ENCODE data around the gene MPHOSPH10. TPM values are rescaled to one million over a fixed set of nuclear protein-coding genes. Genes with fewer than 3 reads are reported as not detected.

MPHOSPH10 gene
- total RNA-seq, 1 experiment from 2014 or later, result 26.4 TPM

GRCh38 chr2:71143782-71144181 lies 13.3 kb downstream of the MPHOSPH10 start:
- no peaks in the 10 kb centered on the region for H3K9me2 ChIP-seq (replicated peaks; ENCODE audit: low read length)
- H4K20me1 ChIP-seq (ENCODE audit: low read length), result no peaks in the 10 kb centered on the region
- TF ChIP-seq EZH2 (IDR thresholded peaks at IDR 0.05; ENCODE audit: low read length, unreplicated experiment) (no peak), CTCF (conservative IDR thresholded peaks at IDR 0.05; ENCODE audit: low read depth, low read length) (no peak)
- no peak overlapping the region for H3K27ac ChIP-seq (ENCODE audit: low read length)
- no peaks in the 10 kb centered on the region for H3K4me1 ChIP-seq (ENCODE audit: insufficient read depth, low read length)
- H3F3A ChIP-seq (ENCODE audit: low read length, unreplicated experiment), result no peaks in the 10 kb centered on the region
- H3K4me3 ChIP-seq (ENCODE audit: low read length), result no peak overlapping the region
- CTCF ChIA-PET, result no interaction called here
- H3K9ac ChIP-seq (ENCODE audit: low read length), result no peak overlapping the region
- intact Hi-C loops (cut with micrococcal nuclease), result no loop called here
- H3K9me3 ChIP-seq (ENCODE audit: low read length), result no peaks in the 10 kb centered on the region
- no peaks in the 10 kb centered on the region for H3K27me3 ChIP-seq (ENCODE audit: low read length)
- H2AFZ ChIP-seq (ENCODE audit: low read length), result no peak overlapping the region
- POLR2A ChIA-PET (ENCODE audit: unreplicated experiment), result interaction anchor here (0.6 kb wide), 1 partner anchor 1388 kb away, joined by 9 read pairs; no protein-coding TSS in a partner anchor
- ATAC-seq (no peak), DNase-seq (no peak)
- no peaks in the 10 kb centered on the region for H3K79me2 ChIP-seq (ENCODE audit: low read length)
- H3K36me3 ChIP-seq (ENCODE audit: low read depth, low read length), result peaks cover 79% of the 10 kb centered on the region
- BruUV-seq (replicated peaks), result no TSS peak
- H3K4me2 ChIP-seq (ENCODE audit: low read length), result no peak overlapping the region

GRCh38 chr2:71148506-71149063 lies 18.2 kb downstream of the MPHOSPH10 start:
- H3K27me3 ChIP-seq (ENCODE audit: low read length), result no peaks in the 10 kb centered on the region
- TF ChIP-seq EZH2 (IDR thresholded peaks at IDR 0.05; ENCODE audit: low read length, unreplicated experiment) (no peak), EZH2phosphoT487 (IDR thresholded peaks at IDR 0.05; ENCODE audit: borderline replicate concordance, low read length) (no peak), CTCF (conservative IDR thresholded peaks at IDR 0.05; ENCODE audit: low read depth, low read length) (no peak)
- no peaks in the 10 kb centered on the region for H3K9me2 ChIP-seq (replicated peaks; ENCODE audit: low read length)
- ATAC-seq (no peak), DNase-seq (no peak)
- intact Hi-C loops (cut with micrococcal nuclease), result no loop called here
- H3K4me2 ChIP-seq (ENCODE audit: low read length), result no peak overlapping the region
- H3K9me3 ChIP-seq (ENCODE audit: low read length), result no peaks in the 10 kb centered on the region
- ChIA-PET POLR2A (ENCODE audit: unreplicated experiment) (interaction anchor here (0.7 kb wide), 1 partner anchor 24 kb away, joined by 3 read pairs; no protein-coding TSS in a partner anchor), CTCF (no interaction called here)
- no peak overlapping the region for H2AFZ ChIP-seq (ENCODE audit: low read length)
- no peak overlapping the region for H3K9ac ChIP-seq (ENCODE audit: low read length)
- no peaks in the 10 kb centered on the region; the same call in 1 of the 2 replicates for H4K20me1 ChIP-seq (ENCODE audit: low read length)
- H3K79me2 ChIP-seq (ENCODE audit: low read length), result no peaks in the 10 kb centered on the region
- H3K36me3 ChIP-seq (ENCODE audit: low read depth, low read length), result peaks cover 58% of the 10 kb centered on the region
- no peaks in the 10 kb centered on the region for H3K4me1 ChIP-seq (ENCODE audit: insufficient read depth, low read length)
- no peak overlapping the region for H3K4me3 ChIP-seq (ENCODE audit: low read length)
- H3F3A ChIP-seq (ENCODE audit: low read length, unreplicated experiment), result no peaks in the 10 kb centered on the region
- H3K27ac ChIP-seq (ENCODE audit: low read length), result no peak overlapping the region
- BruUV-seq (replicated peaks), result no TSS peak

- Histone ChIP-seq H3K36me3 (ENCODE audit: low read depth, low read length) (peaks cover 42% of the 10 kb centered on the region), H3F3A (ENCODE audit: low read length, unreplicated experiment) (no peaks in the 10 kb centered on the region), H3K4me2 (ENCODE audit: low read length) (no peak overlapping the region), H2AFZ (ENCODE audit: low read length) (no peak overlapping the region), H3K4me3 (ENCODE audit: low read length) (no peak overlapping the region), H4K20me1 (ENCODE audit: low read length) (no peaks in the 10 kb centered on the region; the same call in 1 of the 2 replicates), H3K9ac (ENCODE audit: low read length) (no peak overlapping the region), H3K27ac (ENCODE audit: low read length) (no peak overlapping the region), H3K9me2 (replicated peaks; ENCODE audit: low read length) (no peaks in the 10 kb centered on the region), H3K4me1 (ENCODE audit: insufficient read depth, low read length) (no peaks in the 10 kb centered on the region), H3K9me3 (ENCODE audit: low read length) (no peaks in the 10 kb centered on the region), H3K79me2 (ENCODE audit: low read length) (no peaks in the 10 kb centered on the region), H3K27me3 (ENCODE audit: low read length) (no peaks in the 10 kb centered on the region)
- TF ChIP-seq EZH2 (IDR thresholded peaks at IDR 0.05; ENCODE audit: low read length, unreplicated experiment) (no peak), CTCF (conservative IDR thresholded peaks at IDR 0.05; ENCODE audit: low read depth, low read length) (no peak), EZH2phosphoT487 (IDR thresholded peaks at IDR 0.05; ENCODE audit: borderline replicate concordance, low read length) (no peak)
- BruUV-seq (replicated peaks), result no TSS peak
- DNase-seq, result no peak
- no peak for ATAC-seq
- ChIA-PET POLR2A (ENCODE audit: unreplicated experiment) (no interaction called here), CTCF (interaction anchor here (0.6 kb wide), 1 partner anchor 36 kb away, joined by 3 read pairs; no protein-coding TSS in a partner anchor)
- intact Hi-C loops (cut with micrococcal nuclease), result no loop called here
These were observed 19.8 kb downstream of the MPHOSPH10 start for GRCh38 chr2:71150082-71150816.

Data from PC-3 (cell line).